HUES64 (cell line): ENCODE data around the gene METRNL.

Experiments
- H3K27ac ChIP-seq: 2 replicates; pipeline ENCODE4 v1.7.0; 2013; ENCODE audit warnings: low read depth, low read length, inconsistent platforms
- H3K27me3 ChIP-seq: 2 replicates; pipeline ENCODE4 v1.6.1; 2013; ENCODE audit warnings: mild to moderate bottlenecking, low read length; ENCODE audit not compliant: insufficient read depth
- H3K36me3 ChIP-seq: 2 replicates; pipeline ENCODE4 v1.6.1; 2013; ENCODE audit warnings: mild to moderate bottlenecking, low read length; ENCODE audit not compliant: insufficient read depth
- H3K4me1 ChIP-seq: 2 replicates; pipeline ENCODE4 v1.6.1; 2013; ENCODE audit warnings: mild to moderate bottlenecking, low read length, moderate library complexity; ENCODE audit not compliant: insufficient read depth
- H3K4me3 ChIP-seq: 2 replicates; pipeline ENCODE4 v1.5.1; 2013; ENCODE audit warnings: mild to moderate bottlenecking, low read length, moderate library complexity
- H3K9ac ChIP-seq: 2 replicates; pipeline ENCODE4 v1.6.1; 2013; ENCODE audit warnings: mild to moderate bottlenecking, low read depth, low read length
- H3K9me3 ChIP-seq: 2 replicates; pipeline ENCODE4 v1.6.1; 2013; ENCODE audit warnings: low read depth, low read length; ENCODE audit not compliant: insufficient read depth
- WGBS: fragments of 150-250, 120-280 bp; methylation state at CpG from one replicate; pipeline ENCODE4 v1.1.7; 2013; ENCODE audit warnings: missing lambda C conversion rate; 5-methylcytosine and 5-hydroxymethylcytosine counted together

The METRNL gene

GRCh38 chr17:83077411-83077810 is 2.0 kb upstream of the METRNL start:
- no peak overlapping the region for H3K27ac ChIP-seq
- no peak overlapping the region for H3K4me3 ChIP-seq
- peaks cover 47% of the 10 kb centered on the region for H3K27me3 ChIP-seq
- no peaks in the 10 kb centered on the region for H3K4me1 ChIP-seq
- 81% methylated on average over 11 of the region's 11 CpGs for WGBS
- no peak overlapping the region for H3K9ac ChIP-seq
- no peaks in the 10 kb centered on the region for H3K36me3 ChIP-seq
- no peaks in the 10 kb centered on the region for H3K9me3 ChIP-seq

GRCh38 chr17:83077939-83078338 is 1.5 kb upstream of the METRNL start:
- peak overlapping the region; percentile 61 for H3K4me3 ChIP-seq
- H3K9me3 ChIP-seq = no peaks in the 10 kb centered on the region
- no peak overlapping the region for H3K27ac ChIP-seq
- H3K36me3 ChIP-seq = no peaks in the 10 kb centered on the region
- WGBS = 46% methylated on average over 7 of the region's 7 CpGs
- peaks cover 49% of the 10 kb centered on the region for H3K27me3 ChIP-seq
- H3K9ac ChIP-seq = no peak overlapping the region
- no peaks in the 10 kb centered on the region for H3K4me1 ChIP-seq

- WGBS = 2% methylated on average over 93 of the region's 93 CpGs
- peak overlapping the region; percentile 52; the same call in 1 of the 2 replicates for H3K9ac ChIP-seq
These were observed 744 bp upstream of the METRNL start for GRCh38 chr17:83078378-83079351.

GRCh38 chr17:83079766-83080578 is 563 bp downstream of the METRNL start:
- no peaks in the 10 kb centered on the region for H3K36me3 ChIP-seq
- H3K27ac ChIP-seq = no peak overlapping the region
- under 1% methylated on average over 115 of the region's 127 CpGs for WGBS
- H3K9me3 ChIP-seq = no peaks in the 10 kb centered on the region
- H3K27me3 ChIP-seq = peaks cover 49% of the 10 kb centered on the region
- H3K4me1 ChIP-seq = peaks cover 13% of the 10 kb centered on the region
- peak overlapping the region; percentile 51 for H3K4me3 ChIP-seq
- peak overlapping the region; percentile 50 for H3K9ac ChIP-seq

More at GRCh38 chr17:83078378-83079351, 744 bp upstream of the METRNL start:
- H3K36me3 ChIP-seq = no peaks in the 10 kb centered on the region
- no peaks in the 10 kb centered on the region for H3K9me3 ChIP-seq
- H3K4me1 ChIP-seq = peaks cover 6% of the 10 kb centered on the region
- H3K27ac ChIP-seq = no peak overlapping the region
- peaks cover 49% of the 10 kb centered on the region for H3K27me3 ChIP-seq
- H3K4me3 ChIP-seq = peak overlapping the region; percentile 61

GRCh38 chr17:83080579-83080857 is 1.1 kb downstream of the METRNL start:
- Histone ChIP-seq H3K27ac (no peak overlapping the region), H3K27me3 (peaks cover 49% of the 10 kb centered on the region), H3K9me3 (no peaks in the 10 kb centered on the region), H3K4me1 (peaks cover 13% of the 10 kb centered on the region), H3K9ac (no peak overlapping the region), H3K4me3 (peak overlapping the region; percentile 51; the same call in 1 of the 2 replicates), H3K36me3 (no peaks in the 10 kb centered on the region)
- under 1% methylated on average over 40 of the region's 44 CpGs for WGBS

GRCh38 chr17:83080858-83081683 is 1.7 kb downstream of the METRNL start:
- Histone ChIP-seq H3K36me3 (no peaks in the 10 kb centered on the region), H3K4me3 (peak overlapping the region; percentile 51), H3K27me3 (peaks cover 49% of the 10 kb centered on the region), H3K9ac (peak overlapping the region; percentile 20; the same call in 1 of the 2 replicates), H3K27ac (no peak overlapping the region), H3K4me1 (peaks cover 13% of the 10 kb centered on the region), H3K9me3 (no peaks in the 10 kb centered on the region)
- 7% methylated on average over 91 of the region's 91 CpGs for WGBS

- WGBS = 90% methylated on average over 23 of the region's 23 CpGs
- H3K27ac ChIP-seq = no peak overlapping the region
- H3K36me3 ChIP-seq = no peaks in the 10 kb centered on the region
- H3K4me3 ChIP-seq = peak overlapping the region; percentile 51
- H3K27me3 ChIP-seq = peaks cover 42% of the 10 kb centered on the region
- no peaks in the 10 kb centered on the region for H3K9me3 ChIP-seq
- H3K4me1 ChIP-seq = peaks cover 13% of the 10 kb centered on the region
- H3K9ac ChIP-seq = no peak overlapping the region
These were observed 2.3 kb downstream of the METRNL start for GRCh38 chr17:83081684-83082201.

- H3K27ac ChIP-seq = no peak overlapping the region
- no peak overlapping the region for H3K9ac ChIP-seq
These were observed 3.0 kb downstream of the METRNL start for GRCh38 chr17:83082424-83082823.

GRCh38 chr17:83082909-83083367 is 3.5 kb downstream of the METRNL start:
- Histone ChIP-seq H3K27ac (peak overlapping the region; percentile 47; the same call in 1 of the 2 replicates), H3K27me3 (peaks cover 30% of the 10 kb centered on the region), H3K4me3 (no peak overlapping the region), H3K36me3 (0 out of 2 replicates have a peak, but pooled peaks cover 2% of the 10 kb centered on the region), H3K9me3 (no peaks in the 10 kb centered on the region), H3K9ac (peak overlapping the region; percentile 5; the same call in 1 of the 2 replicates), H3K4me1 (peaks cover 13% of the 10 kb centered on the region)
- 86% methylated on average over 20 of the region's 20 CpGs for WGBS

More at GRCh38 chr17:83082424-83082823, 3.0 kb downstream of the METRNL start:
- H3K9me3 ChIP-seq = no peaks in the 10 kb centered on the region
- peaks cover 35% of the 10 kb centered on the region for H3K27me3 ChIP-seq
- no peaks in the 10 kb centered on the region for H3K36me3 ChIP-seq
- H3K4me1 ChIP-seq = peaks cover 13% of the 10 kb centered on the region
- WGBS = 93% methylated on average over 8 of the region's 8 CpGs
- H3K4me3 ChIP-seq = no peak overlapping the region
